ENCODE results near the gene NGRN.
A peak's percentile ranks its signal among the peaks of the same experiment; 100 is the strongest.
"Not testable (repeated sequence)": the region's sequence is repeated elsewhere in the genome, so short reads cannot be mapped to it uniquely, and the experiment has no call there.

The NGRN gene

GRCh38 chr15:90268415-90268814, 2.9 kb downstream of the NGRN start:
- H3K27me3 ChIP-seq (ENCODE audit: insufficient read depth, poor library complexity, severe bottlenecking) = no peaks in the 10 kb centered on the region
- no peak for TF ChIP-seq CTCF (IDR thresholded peaks at IDR 0.05; ENCODE audit: poor library complexity, severe bottlenecking)
- no peak for DNase-seq (ENCODE audit: low spot score)
- no peak overlapping the region for H3K4me3 ChIP-seq (ENCODE audit: severe bottlenecking)
- peaks cover 20% of the 10 kb centered on the region for H3K4me1 ChIP-seq (ENCODE audit: insufficient read depth, poor library complexity, severe bottlenecking)
- no peaks in the 10 kb centered on the region for H3K9me3 ChIP-seq (ENCODE audit: severe bottlenecking)
- no peak overlapping the region for H3K27ac ChIP-seq (ENCODE audit: poor library complexity, severe bottlenecking)
- peaks cover 66% of the 10 kb centered on the region for H3K36me3 ChIP-seq (ENCODE audit: low read depth)
- no peak for ATAC-seq (ENCODE audit: low read depth)

DNA sequence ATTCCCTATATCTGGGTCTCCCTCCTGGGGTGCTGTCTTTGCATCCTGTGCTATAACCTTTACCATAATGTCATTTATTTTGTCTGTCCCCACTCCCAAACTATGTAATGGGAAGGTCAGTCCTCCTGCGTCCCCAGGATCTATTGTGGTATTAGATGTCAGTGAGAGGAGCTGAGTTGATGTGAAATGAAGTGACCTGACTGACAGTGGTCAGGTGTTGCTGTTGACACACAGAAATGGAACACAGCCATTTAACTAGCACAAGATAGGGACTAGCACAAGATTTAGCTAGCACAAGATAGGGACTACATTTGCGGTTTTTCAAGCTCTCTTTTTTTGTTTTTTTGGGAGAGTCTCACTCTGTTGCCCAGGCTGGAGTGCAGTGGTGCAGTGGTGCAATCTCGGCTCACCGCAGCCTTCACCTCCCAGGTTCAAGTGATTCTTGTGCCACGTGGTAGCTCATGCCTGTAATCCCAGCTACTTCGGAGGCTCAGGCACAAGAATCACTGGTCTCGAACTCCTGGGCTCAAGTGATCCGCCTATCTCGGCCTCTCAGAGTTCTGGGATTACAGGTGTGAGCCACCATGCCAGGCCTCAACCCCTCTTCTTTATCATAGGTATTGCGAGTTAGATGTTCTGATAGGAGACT, 5.2 kb downstream of the NGRN start:
- no peak overlapping the region for H3K27ac ChIP-seq (ENCODE audit: poor library complexity, severe bottlenecking)
- no peak for ATAC-seq (ENCODE audit: low read depth)
- no peaks in the 10 kb centered on the region for H3K27me3 ChIP-seq (ENCODE audit: insufficient read depth, poor library complexity, severe bottlenecking)
- no peak for TF ChIP-seq CTCF (IDR thresholded peaks at IDR 0.05; ENCODE audit: poor library complexity, severe bottlenecking)
- no peak overlapping the region for H3K4me3 ChIP-seq (ENCODE audit: severe bottlenecking)
- peaks cover 13% of the 10 kb centered on the region for H3K4me1 ChIP-seq (ENCODE audit: insufficient read depth, poor library complexity, severe bottlenecking)
- H3K36me3 ChIP-seq (ENCODE audit: low read depth) = peaks cover 71% of the 10 kb centered on the region
- DNase-seq (ENCODE audit: low spot score) = no peak
- no peaks in the 10 kb centered on the region for H3K9me3 ChIP-seq (ENCODE audit: severe bottlenecking)

DNA sequence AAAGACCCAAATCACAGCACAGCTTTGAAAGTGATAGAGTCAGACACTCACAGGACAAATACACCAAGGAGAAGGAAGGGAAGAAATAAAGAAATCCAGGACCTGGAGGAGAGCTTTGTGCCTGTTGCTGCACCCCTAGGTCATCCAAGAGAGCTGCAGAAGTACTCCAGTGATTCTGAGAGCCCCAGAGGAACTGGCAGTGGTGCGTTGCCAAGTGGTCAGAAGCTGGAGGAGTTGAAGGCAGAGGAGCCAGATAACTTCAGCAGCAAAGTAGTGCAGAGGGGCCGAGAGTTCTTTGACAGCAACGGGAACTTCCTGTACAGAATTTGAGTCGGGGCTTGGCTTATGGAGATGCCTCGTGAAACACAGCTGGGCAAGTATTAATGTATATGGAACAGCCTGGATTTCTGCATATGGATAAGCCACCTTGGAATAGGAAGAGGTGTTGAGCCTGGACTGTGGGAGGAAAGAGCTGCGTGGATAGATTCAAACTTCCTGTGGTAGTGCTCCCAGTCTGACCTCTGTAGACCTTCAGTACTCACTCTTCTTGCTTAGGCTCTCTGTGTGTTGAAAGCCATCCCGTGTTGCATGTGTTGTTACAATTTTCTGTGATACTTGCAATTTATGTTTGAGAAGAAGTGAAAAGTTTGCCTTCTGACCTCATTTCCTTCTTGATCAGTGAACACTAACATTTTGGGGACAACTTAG, 6.1 kb downstream of the NGRN start:
- Histone ChIP-seq H3K4me1 (ENCODE audit: insufficient read depth, poor library complexity, severe bottlenecking) (peaks cover 13% of the 10 kb centered on the region), H3K36me3 (ENCODE audit: low read depth) (peaks cover 69% of the 10 kb centered on the region), H3K9me3 (ENCODE audit: severe bottlenecking) (no peaks in the 10 kb centered on the region), H3K27ac (ENCODE audit: poor library complexity, severe bottlenecking) (no peak overlapping the region), H3K27me3 (ENCODE audit: insufficient read depth, poor library complexity, severe bottlenecking) (no peaks in the 10 kb centered on the region), H3K4me3 (ENCODE audit: severe bottlenecking) (no peak overlapping the region)
- peak; percentile 23 for DNase-seq (ENCODE audit: low spot score)
- no peak for ATAC-seq (ENCODE audit: low read depth)
- TF ChIP-seq CTCF (IDR thresholded peaks at IDR 0.05; ENCODE audit: poor library complexity, severe bottlenecking) = no peak

DNA sequence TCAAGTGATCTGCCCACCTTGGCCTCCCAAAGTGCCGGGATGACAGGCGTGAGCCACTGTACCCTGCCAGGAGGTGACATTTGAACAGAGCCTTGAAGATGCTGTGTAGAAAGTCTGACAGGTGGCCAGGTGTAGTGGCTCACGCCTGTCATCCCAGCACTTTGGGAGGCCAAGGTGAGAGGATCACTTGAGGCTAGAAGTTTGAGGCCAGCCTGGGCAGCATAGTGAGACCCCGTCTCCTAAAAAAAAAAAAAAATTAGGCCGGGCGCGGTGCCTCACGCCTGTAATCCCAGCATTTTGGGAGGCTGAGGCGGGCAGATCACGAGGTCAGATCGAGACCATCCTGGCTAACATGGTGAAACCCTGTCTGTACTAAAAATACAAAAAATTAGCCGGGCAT, 13.0 kb downstream of the NGRN start:
- not testable (repeated sequence) for H3K36me3 ChIP-seq (ENCODE audit: low read depth); H3K27ac ChIP-seq (ENCODE audit: poor library complexity, severe bottlenecking); H3K9me3 ChIP-seq (ENCODE audit: severe bottlenecking); DNase-seq (ENCODE audit: low spot score); ATAC-seq (ENCODE audit: low read depth); H3K4me3 ChIP-seq (ENCODE audit: severe bottlenecking); H3K27me3 ChIP-seq (ENCODE audit: insufficient read depth, poor library complexity, severe bottlenecking); H3K4me1 ChIP-seq (ENCODE audit: insufficient read depth, poor library complexity, severe bottlenecking)

- H3K36me3 ChIP-seq (ENCODE audit: low read depth); H3K9me3 ChIP-seq (ENCODE audit: severe bottlenecking); DNase-seq (ENCODE audit: low spot score); H3K4me1 ChIP-seq (ENCODE audit: insufficient read depth, poor library complexity, severe bottlenecking); ATAC-seq (ENCODE audit: low read depth); H3K27ac ChIP-seq (ENCODE audit: poor library complexity, severe bottlenecking); H3K4me3 ChIP-seq (ENCODE audit: severe bottlenecking); H3K27me3 ChIP-seq (ENCODE audit: insufficient read depth, poor library complexity, severe bottlenecking): not testable (repeated sequence)
Observed at GRCh38 chr15:90280743-90281142, 15.3 kb downstream of the NGRN start.

DNA sequence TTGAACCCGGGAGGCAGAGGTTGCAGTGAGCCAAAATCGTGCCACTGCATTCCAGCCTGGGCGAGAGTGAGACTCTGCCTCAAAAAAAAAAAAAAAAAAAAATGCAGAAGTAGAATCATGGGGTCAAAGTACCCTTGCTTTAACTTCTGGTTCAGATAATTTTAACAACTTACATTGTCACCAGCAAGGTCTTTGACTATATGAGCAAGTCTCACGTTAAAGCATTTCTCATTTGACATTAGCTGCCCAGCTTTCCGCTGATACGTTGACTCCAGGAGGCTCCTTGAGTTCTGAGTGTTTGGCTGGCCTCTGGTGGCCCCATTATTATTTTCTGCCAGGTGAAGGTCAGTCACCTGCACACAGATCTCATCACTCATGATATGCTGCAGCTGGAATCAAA, 16.2 kb downstream of the NGRN start:
- H3K4me3 ChIP-seq (ENCODE audit: severe bottlenecking); DNase-seq (ENCODE audit: low spot score); H3K4me1 ChIP-seq (ENCODE audit: insufficient read depth, poor library complexity, severe bottlenecking); H3K27ac ChIP-seq (ENCODE audit: poor library complexity, severe bottlenecking); H3K36me3 ChIP-seq (ENCODE audit: low read depth); ATAC-seq (ENCODE audit: low read depth); H3K9me3 ChIP-seq (ENCODE audit: severe bottlenecking); H3K27me3 ChIP-seq (ENCODE audit: insufficient read depth, poor library complexity, severe bottlenecking): not testable (repeated sequence)

Measured in RWPE2 (cell line).